ENCODE results near the gene RPTOR. TPM values are rescaled to one million over a fixed set of nuclear protein-coding genes. Genes with fewer than 3 reads are reported as not detected.
"Not testable (repeated sequence)": the region's sequence is repeated elsewhere in the genome, so short reads cannot be mapped to it uniquely, and the experiment has no call there.

Gene RPTOR
- total and polyA plus RNA-seq, 10 of the 15 experiments (the other 5 are each of a cell fraction or from before 2014, with no cell fraction given): 0.18 to 32.1 (median 7.8) TPM

DNA sequence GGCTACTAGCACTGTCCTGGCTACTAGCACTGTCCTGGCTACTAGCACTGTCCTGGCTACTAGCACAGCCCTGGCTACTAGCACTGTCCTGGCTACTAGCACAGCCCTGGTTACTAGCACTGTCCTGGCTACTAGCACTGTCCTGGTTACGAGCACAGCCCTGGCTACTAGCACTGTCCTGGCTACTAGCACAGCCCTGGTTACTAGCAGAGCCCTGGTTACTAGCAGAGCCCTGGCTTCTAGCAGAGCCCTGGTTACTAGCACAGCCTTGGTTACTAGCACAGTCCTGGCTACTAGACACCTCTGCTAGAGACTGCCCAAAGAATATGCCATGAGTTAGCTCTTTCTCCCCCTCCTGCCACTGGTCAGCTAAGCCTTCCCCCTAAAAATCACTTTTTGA, 200.1 kb downstream of the RPTOR start:
- POLR2A ChIA-PET; H3K27ac ChIP-seq (ENCODE audit: control insufficient read depth, insufficient read depth); H3K4me1 ChIP-seq (ENCODE audit: control insufficient read depth, insufficient read depth, low read length); BruUV-seq (replicated peaks); SMC1A ChIA-PET (ENCODE audit: uncharacterized antibody, unreplicated experiment); H3K27me3 ChIP-seq (replicated peaks in 1 of 2; ENCODE audit: control insufficient read depth in 2 of 2, insufficient read depth in 2 of 2, low read length in 1 of 2); H3K9me3 ChIP-seq (replicated peaks; ENCODE audit: control insufficient read depth, insufficient read depth, low read length); ATAC-seq; H2AFZ ChIP-seq (ENCODE audit: control insufficient read depth, low read depth, low read length); H4K20me1 ChIP-seq (ENCODE audit: control insufficient read depth, insufficient read depth); H3K9ac ChIP-seq (ENCODE audit: control insufficient read depth, insufficient read depth, low read length); FAIRE-seq; H3K79me2 ChIP-seq (ENCODE audit: control insufficient read depth, insufficient read depth, low read length); intact Hi-C loops (cut with micrococcal nuclease; ENCODE audit: unreplicated experiment); H3K4me2 ChIP-seq (ENCODE audit: control insufficient read depth, insufficient read depth); H3K36me3 ChIP-seq (ENCODE audit: control insufficient read depth in 2 of 2, insufficient read depth in 2 of 2, low read length in 1 of 2); in situ Hi-C loops (cut with MboI); DNase-seq (ENCODE audit: low read depth, low spot score); H3K4me3 ChIP-seq; RAD21 ChIA-PET (ENCODE audit: unreplicated experiment): not testable (repeated sequence)
- WGBS (ENCODE audit: insufficient coverage, insufficient replicate concordance, low lambda C conversion rate, missing lambda C conversion rate): no CpG with 5 or more reads among the region's 1 CpG
- CTCF ChIA-PET: interaction anchor here (1.1 kb wide), 2 partner anchors 10 to 70 kb away, joined by 3 read pairs; no protein-coding TSS in a partner anchor

DNA sequence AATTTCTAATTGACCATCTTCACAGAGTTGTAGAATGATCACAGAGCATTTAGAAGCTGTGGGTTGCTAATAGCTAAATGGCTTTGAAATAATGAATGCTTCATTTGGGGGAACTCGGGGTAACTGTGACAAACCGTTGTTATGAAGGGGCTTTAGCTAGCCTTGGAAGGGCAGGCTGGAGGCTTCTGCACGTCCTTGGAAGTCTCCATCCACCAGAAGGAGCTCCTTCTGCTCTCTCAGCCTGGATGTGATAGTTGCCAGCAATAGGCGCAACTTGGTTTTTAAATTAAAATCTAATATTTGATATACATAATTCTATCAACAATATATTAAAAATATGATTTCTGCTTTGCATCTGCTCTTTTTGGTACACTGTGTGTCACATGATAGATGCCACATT, 200.5 kb downstream of the RPTOR start:
- CTCF ChIA-PET: interaction anchor here (1.1 kb wide), 2 partner anchors 9 to 70 kb away, joined by 3 read pairs; no protein-coding TSS in a partner anchor
- no peak overlapping the region for H3K27ac ChIP-seq (ENCODE audit: control insufficient read depth, insufficient read depth)
- TF ChIP-seq, protein P1, sequence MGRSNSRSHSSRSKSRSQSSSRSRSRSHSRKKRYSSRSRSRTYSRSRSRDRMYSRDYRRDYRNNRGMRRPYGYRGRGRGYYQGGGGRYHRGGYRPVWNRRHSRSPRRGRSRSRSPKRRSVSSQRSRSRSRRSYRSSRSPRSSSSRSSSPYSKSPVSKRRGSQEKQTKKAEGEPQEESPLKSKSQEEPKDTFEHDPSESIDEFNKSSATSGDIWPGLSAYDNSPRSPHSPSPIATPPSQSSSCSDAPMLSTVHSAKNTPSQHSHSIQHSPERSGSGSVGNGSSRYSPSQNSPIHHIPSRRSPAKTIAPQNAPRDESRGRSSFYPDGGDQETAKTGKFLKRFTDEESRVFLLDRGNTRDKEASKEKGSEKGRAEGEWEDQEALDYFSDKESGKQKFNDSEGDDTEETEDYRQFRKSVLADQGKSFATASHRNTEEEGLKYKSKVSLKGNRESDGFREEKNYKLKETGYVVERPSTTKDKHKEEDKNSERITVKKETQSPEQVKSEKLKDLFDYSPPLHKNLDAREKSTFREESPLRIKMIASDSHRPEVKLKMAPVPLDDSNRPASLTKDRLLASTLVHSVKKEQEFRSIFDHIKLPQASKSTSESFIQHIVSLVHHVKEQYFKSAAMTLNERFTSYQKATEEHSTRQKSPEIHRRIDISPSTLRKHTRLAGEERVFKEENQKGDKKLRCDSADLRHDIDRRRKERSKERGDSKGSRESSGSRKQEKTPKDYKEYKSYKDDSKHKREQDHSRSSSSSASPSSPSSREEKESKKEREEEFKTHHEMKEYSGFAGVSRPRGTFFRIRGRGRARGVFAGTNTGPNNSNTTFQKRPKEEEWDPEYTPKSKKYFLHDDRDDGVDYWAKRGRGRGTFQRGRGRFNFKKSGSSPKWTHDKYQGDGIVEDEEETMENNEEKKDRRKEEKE (IDR thresholded peaks at IDR 0.05): no peak
- TF ChIP-seq RBBP5 (conservative IDR thresholded peaks at IDR 0.05) (no peak), SPI1 (IDR thresholded peaks at IDR 0.05; ENCODE audit: borderline replicate concordance, insufficient read depth, low read depth, low read length) (no peak), ZZZ3 (IDR thresholded peaks at IDR 0.05; ENCODE audit: control insufficient read depth, insufficient read length, low read depth) (no peak), SMARCA5 (IDR thresholded peaks at IDR 0.05) (no peak), EP300 (IDR thresholded peaks at IDR 0.05; ENCODE audit: borderline replicate concordance in 1 of 2, control insufficient read depth in 1 of 2, low read depth in 2 of 2, low read length in 2 of 2) (no peak)
- TF ChIP-seq, protein P2, sequence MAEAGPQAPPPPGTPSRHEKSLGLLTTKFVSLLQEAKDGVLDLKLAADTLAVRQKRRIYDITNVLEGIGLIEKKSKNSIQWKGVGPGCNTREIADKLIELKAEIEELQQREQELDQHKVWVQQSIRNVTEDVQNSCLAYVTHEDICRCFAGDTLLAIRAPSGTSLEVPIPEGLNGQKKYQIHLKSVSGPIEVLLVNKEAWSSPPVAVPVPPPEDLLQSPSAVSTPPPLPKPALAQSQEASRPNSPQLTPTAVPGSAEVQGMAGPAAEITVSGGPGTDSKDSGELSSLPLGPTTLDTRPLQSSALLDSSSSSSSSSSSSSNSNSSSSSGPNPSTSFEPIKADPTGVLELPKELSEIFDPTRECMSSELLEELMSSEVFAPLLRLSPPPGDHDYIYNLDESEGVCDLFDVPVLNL (IDR thresholded peaks at IDR 0.05; ENCODE audit: low read depth, low read length): no peak
- TF ChIP-seq, protein P3, sequence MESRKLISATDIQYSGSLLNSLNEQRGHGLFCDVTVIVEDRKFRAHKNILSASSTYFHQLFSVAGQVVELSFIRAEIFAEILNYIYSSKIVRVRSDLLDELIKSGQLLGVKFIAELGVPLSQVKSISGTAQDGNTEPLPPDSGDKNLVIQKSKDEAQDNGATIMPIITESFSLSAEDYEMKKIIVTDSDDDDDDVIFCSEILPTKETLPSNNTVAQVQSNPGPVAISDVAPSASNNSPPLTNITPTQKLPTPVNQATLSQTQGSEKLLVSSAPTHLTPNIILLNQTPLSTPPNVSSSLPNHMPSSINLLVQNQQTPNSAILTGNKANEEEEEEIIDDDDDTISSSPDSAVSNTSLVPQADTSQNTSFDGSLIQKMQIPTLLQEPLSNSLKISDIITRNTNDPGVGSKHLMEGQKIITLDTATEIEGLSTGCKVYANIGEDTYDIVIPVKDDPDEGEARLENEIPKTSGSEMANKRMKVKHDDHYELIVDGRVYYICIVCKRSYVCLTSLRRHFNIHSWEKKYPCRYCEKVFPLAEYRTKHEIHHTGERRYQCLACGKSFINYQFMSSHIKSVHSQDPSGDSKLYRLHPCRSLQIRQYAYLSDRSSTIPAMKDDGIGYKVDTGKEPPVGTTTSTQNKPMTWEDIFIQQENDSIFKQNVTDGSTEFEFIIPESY (IDR thresholded peaks at IDR 0.05): no peak

More for the DNA sequence above, 200.5 kb downstream of the RPTOR start:
- ChIA-PET SMC1A (ENCODE audit: uncharacterized antibody, unreplicated experiment) (no interaction called here), RAD21 (ENCODE audit: unreplicated experiment) (no interaction called here), POLR2A (no interaction called here)
- Histone ChIP-seq H3K4me2 (ENCODE audit: control insufficient read depth, insufficient read depth) (no peak overlapping the region), H3K9me3 (replicated peaks; ENCODE audit: control insufficient read depth, insufficient read depth, low read length) (no peaks in the 10 kb centered on the region; the same call in 2 of the 3 replicates), H4K20me1 (ENCODE audit: control insufficient read depth, insufficient read depth) (no peaks in the 10 kb centered on the region), H2AFZ (ENCODE audit: control insufficient read depth, low read depth, low read length) (no peak overlapping the region), H3K27me3 (replicated peaks in 1 of 2; ENCODE audit: control insufficient read depth in 2 of 2, insufficient read depth in 2 of 2, low read length in 1 of 2) (no peaks in the 10 kb centered on the region), H3K4me3 (no peak overlapping the region), H3K9ac (ENCODE audit: control insufficient read depth, insufficient read depth, low read length) (no peak overlapping the region), H3K79me2 (ENCODE audit: control insufficient read depth, insufficient read depth, low read length) (no peaks in the 10 kb centered on the region), H3K4me1 (ENCODE audit: control insufficient read depth, insufficient read depth, low read length) (no peaks in the 10 kb centered on the region), H3K36me3 (ENCODE audit: control insufficient read depth in 2 of 2, insufficient read depth in 2 of 2, low read length in 1 of 2) (peaks cover 2 to 5% of the 10 kb centered on the region in 2 experiments; a peak in 2 of 4 replicates)
- 97% methylated on average over 4 of the region's 4 CpGs for WGBS (ENCODE audit: insufficient coverage, insufficient replicate concordance, low lambda C conversion rate, missing lambda C conversion rate)
- no peak for FAIRE-seq
- ATAC-seq: no peak
- BruUV-seq (replicated peaks): no TSS peak
- no peak for DNase-seq (ENCODE audit: low read depth, low spot score)
- intact Hi-C loops (cut with micrococcal nuclease; ENCODE audit: unreplicated experiment) (no loop called here), in situ Hi-C loops (cut with MboI) (no loop called here)
